Vagina (tissue), 2 donors: ENCODE results near the gene ARHGAP24. TPM values are rescaled to one million over a fixed set of nuclear protein-coding genes. Genes with fewer than 3 reads are reported as not detected.
"Not testable (repeated sequence)": the region's sequence is repeated elsewhere in the genome, so short reads cannot be mapped to it uniquely, and the experiment has no call there.

ENCODE experiments used
- DNase-seq, 2 donors: peaks; one replicate each; pipeline ENCODE4 v3.0.0-alpha.2; 2017; ENCODE audit errors: extremely low spot score in 2 of 2
- H3K27ac ChIP-seq: fragments of 200-600 bp; sonication (generic); one replicate; pipeline ENCODE4 v1.5.1; 2019
- H3K27me3 ChIP-seq: fragments of 200-600 bp; sonication (generic); one replicate; pipeline ENCODE4 v1.5.1; 2019
- H3K36me3 ChIP-seq, 2 donors: fragments of 200-600 bp; sonication (generic); one replicate each; pipeline ENCODE4 v1.5.1; 2017 to 2019
- H3K4me1 ChIP-seq: fragments of 200-600 bp; sonication (generic); one replicate; pipeline ENCODE4 v1.5.1; 2019
- H3K4me3 ChIP-seq, 2 donors: fragments of 200-600 bp; sonication (generic); 1 replicate in 1 of 2; 2 replicates in 1 of 2; pipeline ENCODE4 v1.5.1; 2016 to 2019
- H3K9me3 ChIP-seq: fragments of 200-600 bp; sonication (generic); one replicate; pipeline ENCODE4 v1.5.1; 2019
- POLR2A ChIP-seq, 2 donors: fragments of 450-650 bp; IDR thresholded peaks; one replicate each; pipeline ENCODE4 v1.6.1; 2017; ENCODE audit warnings: antibody characterized with exemption in 2 of 2, mild to moderate bottlenecking in 2 of 2, moderate library complexity in 2 of 2
- POLR2AphosphoS5 ChIP-seq, 2 donors: sonication (generic); formaldehyde crosslinking; IDR thresholded peaks; one replicate each; pipeline ENCODE4 v1.9.0; 2017; ENCODE audit warnings: antibody characterized with exemption in 2 of 2, mild to moderate bottlenecking in 2 of 2, low read depth in 1 of 2; ENCODE audit not compliant: insufficient read depth in 1 of 2
- intact Hi-C: fragments of 100-400 bp; cut with DNase I; formaldehyde crosslinking; loops from one replicate; pipeline ENCODE4 v1.15.1; 2023
- total RNA-seq: library from RNA; depleted of rRNA; stranded (reverse); fragments of >200 nt; gene quantifications from one replicate; pipeline ENCODE4 v1.2.3, GENCODE V29; 2016
- TF ChIP-seq, protein P1 (sequence below), 3 experiments: fragments of 450-650 bp in 2 of 3; fragments of 200-600 bp in 1 of 3; sonication (generic) in 1 of 3; IDR thresholded peaks; one replicate each; pipeline ENCODE4 v1.5.1; 2017 to 2019; ENCODE audit warnings: antibody characterized with exemption in 3 of 3, mild to moderate bottlenecking in 2 of 3, moderate library complexity in 2 of 3

The ARHGAP24 gene
- total RNA-seq, 1 donor from 2014 or later, result 40.0 TPM

DNA sequence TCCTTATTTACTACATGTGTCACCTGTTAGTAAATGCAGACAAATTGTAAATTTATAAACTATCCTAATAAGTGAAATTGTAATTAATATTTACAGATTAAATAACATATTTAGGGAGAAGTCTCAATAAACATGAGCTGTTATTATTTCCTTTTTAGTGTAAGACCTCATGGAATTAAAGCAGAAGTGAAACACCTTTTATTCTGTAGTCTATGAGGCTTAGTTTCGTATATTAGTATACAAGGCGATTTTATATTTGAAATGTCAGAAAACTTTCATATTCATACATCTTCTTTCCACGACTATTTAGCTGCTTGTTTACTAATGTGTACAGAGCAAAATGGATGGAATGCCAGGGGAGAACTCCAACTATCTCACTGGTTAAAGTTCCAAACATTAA, 414.4 kb downstream of the ARHGAP24 start:
- Histone ChIP-seq H3K9me3 (no peaks in the 10 kb centered on the region), H3K27me3 (no peaks in the 10 kb centered on the region), H3K36me3 (no peaks in the 10 kb centered on the region), H3K4me3 (no peak overlapping the region), H3K4me1 (no peaks in the 10 kb centered on the region), H3K27ac (no peak overlapping the region)
- no peak for TF ChIP-seq POLR2AphosphoS5 (IDR thresholded peaks at IDR 0.05; ENCODE audit: insufficient read depth in 1 of 2, low read depth in 1 of 2)
- TF ChIP-seq, protein P1, sequence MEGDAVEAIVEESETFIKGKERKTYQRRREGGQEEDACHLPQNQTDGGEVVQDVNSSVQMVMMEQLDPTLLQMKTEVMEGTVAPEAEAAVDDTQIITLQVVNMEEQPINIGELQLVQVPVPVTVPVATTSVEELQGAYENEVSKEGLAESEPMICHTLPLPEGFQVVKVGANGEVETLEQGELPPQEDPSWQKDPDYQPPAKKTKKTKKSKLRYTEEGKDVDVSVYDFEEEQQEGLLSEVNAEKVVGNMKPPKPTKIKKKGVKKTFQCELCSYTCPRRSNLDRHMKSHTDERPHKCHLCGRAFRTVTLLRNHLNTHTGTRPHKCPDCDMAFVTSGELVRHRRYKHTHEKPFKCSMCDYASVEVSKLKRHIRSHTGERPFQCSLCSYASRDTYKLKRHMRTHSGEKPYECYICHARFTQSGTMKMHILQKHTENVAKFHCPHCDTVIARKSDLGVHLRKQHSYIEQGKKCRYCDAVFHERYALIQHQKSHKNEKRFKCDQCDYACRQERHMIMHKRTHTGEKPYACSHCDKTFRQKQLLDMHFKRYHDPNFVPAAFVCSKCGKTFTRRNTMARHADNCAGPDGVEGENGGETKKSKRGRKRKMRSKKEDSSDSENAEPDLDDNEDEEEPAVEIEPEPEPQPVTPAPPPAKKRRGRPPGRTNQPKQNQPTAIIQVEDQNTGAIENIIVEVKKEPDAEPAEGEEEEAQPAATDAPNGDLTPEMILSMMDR (IDR thresholded peaks at IDR 0.05), result no peak
- no peak for TF ChIP-seq POLR2A (IDR thresholded peaks at IDR 0.05)
- DNase-seq, result no peak
- intact Hi-C loops, result no loop called here

DNA sequence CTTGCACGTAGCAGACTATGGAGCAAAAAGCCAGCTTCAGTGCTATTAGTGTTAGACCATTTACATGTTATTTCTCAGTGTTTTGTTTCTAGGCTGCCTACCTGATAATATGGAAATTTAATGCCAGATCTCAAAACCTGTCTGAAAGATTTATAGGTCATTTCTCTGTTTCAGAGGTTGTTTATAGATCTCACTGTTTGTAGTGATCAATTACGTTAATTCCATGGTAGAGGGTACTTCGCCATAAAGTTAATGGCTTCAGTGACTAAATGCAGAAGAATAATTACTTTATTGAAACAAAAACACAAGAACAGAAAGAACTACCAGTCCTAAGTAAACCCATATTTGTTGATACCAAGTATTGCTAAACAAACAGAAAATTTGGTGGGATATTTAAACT, 420.8 kb downstream of the ARHGAP24 start:
- intact Hi-C loops, result no loop called here
- no peak overlapping the region for H3K4me3 ChIP-seq
- no peaks in the 10 kb centered on the region for H3K9me3 ChIP-seq
- no peaks in the 10 kb centered on the region for H3K4me1 ChIP-seq
- DNase-seq, result no peak
- H3K27ac ChIP-seq, result no peak overlapping the region
- no peak for TF ChIP-seq POLR2AphosphoS5 (IDR thresholded peaks at IDR 0.05; ENCODE audit: insufficient read depth in 1 of 2, low read depth in 1 of 2)
- TF ChIP-seq, protein P1 (IDR thresholded peaks at IDR 0.05), result no peak
- no peak for TF ChIP-seq POLR2A (IDR thresholded peaks at IDR 0.05)
- H3K27me3 ChIP-seq, result no peaks in the 10 kb centered on the region
- no peaks in the 10 kb centered on the region for H3K36me3 ChIP-seq

DNA sequence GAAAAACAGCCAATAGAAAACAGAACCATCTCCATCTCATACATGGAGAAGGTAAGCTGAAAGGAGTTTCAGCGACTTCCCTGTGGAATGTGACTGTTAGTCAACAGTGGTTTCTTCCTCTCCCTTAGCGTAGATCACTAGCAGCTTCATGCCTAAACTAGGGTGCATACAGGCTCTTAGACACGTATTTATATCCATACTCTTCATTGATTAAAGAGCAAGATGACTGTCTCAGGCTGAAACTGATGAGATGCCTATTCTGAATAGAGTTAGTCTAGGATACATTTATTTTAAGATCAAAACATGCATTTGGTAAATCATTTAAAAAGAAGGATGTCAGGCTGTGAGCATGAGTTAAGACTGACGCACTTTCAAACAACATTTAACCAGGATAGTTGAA, 423.3 kb downstream of the ARHGAP24 start:
- TF ChIP-seq POLR2AphosphoS5 (IDR thresholded peaks at IDR 0.05; ENCODE audit: insufficient read depth in 1 of 2, low read depth in 1 of 2) (no peak), POLR2A (IDR thresholded peaks at IDR 0.05) (no peak)
- TF ChIP-seq, protein P1 (IDR thresholded peaks at IDR 0.05), result no peak

DNA sequence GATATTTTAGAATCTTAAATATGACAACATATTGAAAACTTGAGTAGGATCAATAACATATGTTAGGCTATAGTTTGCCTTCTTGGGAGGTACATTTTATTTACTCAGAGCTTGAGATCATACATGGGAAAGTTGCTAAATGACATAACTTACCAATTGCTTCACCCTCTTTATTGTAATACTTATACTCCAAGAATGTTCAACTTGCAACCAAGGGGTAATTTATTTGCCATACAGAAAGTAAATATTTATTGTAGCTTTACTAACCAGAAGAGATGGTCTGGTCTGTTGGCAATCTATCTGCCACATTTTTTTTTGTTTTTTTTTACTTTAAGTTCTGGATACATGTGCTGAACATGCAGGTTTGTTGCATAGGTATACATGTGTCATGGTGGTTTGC, 426.6 kb downstream of the ARHGAP24 start:
- Histone ChIP-seq H3K27ac (no peak overlapping the region), H3K4me3 (no peak overlapping the region), H3K36me3 (no peaks in the 10 kb centered on the region), H3K27me3 (no peaks in the 10 kb centered on the region), H3K9me3 (no peaks in the 10 kb centered on the region), H3K4me1 (no peaks in the 10 kb centered on the region)
- intact Hi-C loops, result no loop called here
- no peak for DNase-seq
- TF ChIP-seq POLR2AphosphoS5 (IDR thresholded peaks at IDR 0.05; ENCODE audit: insufficient read depth in 1 of 2, low read depth in 1 of 2) (no peak), POLR2A (IDR thresholded peaks at IDR 0.05) (no peak)
- TF ChIP-seq, protein P1 (IDR thresholded peaks at IDR 0.05), result no peak

More for the DNA sequence above, 423.3 kb downstream of the ARHGAP24 start:
- DNase-seq, result no peak
- Histone ChIP-seq H3K27ac (no peak overlapping the region), H3K4me1 (no peaks in the 10 kb centered on the region), H3K4me3 (no peak overlapping the region), H3K9me3 (no peaks in the 10 kb centered on the region), H3K36me3 (no peaks in the 10 kb centered on the region), H3K27me3 (no peaks in the 10 kb centered on the region)
- intact Hi-C loops, result no loop called here

DNA sequence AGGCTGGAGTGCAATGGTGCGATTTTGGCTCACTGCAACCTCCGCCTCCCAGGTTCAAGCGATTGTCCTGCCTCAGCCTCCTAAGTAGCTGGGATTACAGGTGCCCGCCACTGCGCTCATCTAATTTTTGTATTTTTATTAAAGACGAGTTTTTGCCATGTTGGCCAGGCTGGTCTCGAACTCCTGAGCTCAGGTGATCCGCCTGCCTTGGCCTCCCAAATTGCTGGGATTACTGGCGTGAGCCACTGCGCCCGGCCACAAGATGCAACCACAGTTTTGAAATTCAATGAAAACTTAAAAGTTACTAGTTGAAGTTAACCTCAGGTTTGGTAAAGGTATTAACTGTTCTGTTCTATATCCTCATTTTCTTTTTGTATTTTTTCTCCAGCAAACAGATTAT, 427.7 kb downstream of the ARHGAP24 start:
- H3K36me3 ChIP-seq, DNase-seq, intact Hi-C loops, H3K27me3 ChIP-seq, H3K27ac ChIP-seq, H3K9me3 ChIP-seq, H3K4me3 ChIP-seq, H3K4me1 ChIP-seq: not testable (repeated sequence)

DNA sequence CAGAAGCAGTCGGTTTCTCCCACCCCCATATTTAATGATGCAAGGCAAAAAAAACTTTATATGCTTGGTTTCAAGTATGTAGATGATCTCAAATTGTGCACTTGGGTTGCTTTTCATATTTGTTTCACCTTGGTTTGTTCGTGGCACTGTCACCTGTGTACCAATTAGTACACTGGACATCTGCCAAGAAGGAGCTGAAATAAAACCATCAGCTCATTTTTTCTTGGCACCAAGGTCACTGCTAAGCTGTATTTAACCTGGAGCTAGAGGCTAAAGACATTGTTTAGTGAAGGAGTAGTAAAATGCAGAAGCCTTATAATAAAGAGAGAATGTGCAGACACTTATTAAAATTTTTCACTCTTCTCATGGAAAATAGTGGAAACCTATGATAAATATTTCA, 430.8 kb downstream of the ARHGAP24 start:
- TF ChIP-seq POLR2AphosphoS5 (IDR thresholded peaks at IDR 0.05; ENCODE audit: insufficient read depth in 1 of 2, low read depth in 1 of 2) (no peak), POLR2A (IDR thresholded peaks at IDR 0.05) (no peak)
- TF ChIP-seq, protein P1 (IDR thresholded peaks at IDR 0.05), result no peak

More for the DNA sequence above, 430.8 kb downstream of the ARHGAP24 start:
- no peaks in the 10 kb centered on the region for H3K9me3 ChIP-seq
- H3K27me3 ChIP-seq, result no peaks in the 10 kb centered on the region
- no peak overlapping the region for H3K4me3 ChIP-seq
- intact Hi-C loops, result no loop called here
- no peak overlapping the region for H3K27ac ChIP-seq
- DNase-seq, result no peak
- no peaks in the 10 kb centered on the region for H3K4me1 ChIP-seq
- H3K36me3 ChIP-seq, result no peaks in the 10 kb centered on the region
